ENCODE measurements around the gene TOR1A.
A peak's percentile ranks its signal among the peaks of the same experiment; 100 is the strongest.

- TF ChIP-seq CTCF (IDR thresholded peaks at IDR 0.05), result no peak
- peak; percentile 17 to 71 for TF ChIP-seq POLR2A (IDR thresholded peaks at IDR 0.05)
Measured at GRCh38 chr9:129823935-129824601, at the start of gene TOR1A.

Data from adrenal gland (tissue), 5 donors.